MV-4-11 (cell line): ENCODE results near the gene AGPAT3.

Experiments
- DNase-seq: peaks from one replicate; lab custom pipeline; 2025; lab: John Stamatoyannopoulos, UW

AGPAT3 gene

DNA sequence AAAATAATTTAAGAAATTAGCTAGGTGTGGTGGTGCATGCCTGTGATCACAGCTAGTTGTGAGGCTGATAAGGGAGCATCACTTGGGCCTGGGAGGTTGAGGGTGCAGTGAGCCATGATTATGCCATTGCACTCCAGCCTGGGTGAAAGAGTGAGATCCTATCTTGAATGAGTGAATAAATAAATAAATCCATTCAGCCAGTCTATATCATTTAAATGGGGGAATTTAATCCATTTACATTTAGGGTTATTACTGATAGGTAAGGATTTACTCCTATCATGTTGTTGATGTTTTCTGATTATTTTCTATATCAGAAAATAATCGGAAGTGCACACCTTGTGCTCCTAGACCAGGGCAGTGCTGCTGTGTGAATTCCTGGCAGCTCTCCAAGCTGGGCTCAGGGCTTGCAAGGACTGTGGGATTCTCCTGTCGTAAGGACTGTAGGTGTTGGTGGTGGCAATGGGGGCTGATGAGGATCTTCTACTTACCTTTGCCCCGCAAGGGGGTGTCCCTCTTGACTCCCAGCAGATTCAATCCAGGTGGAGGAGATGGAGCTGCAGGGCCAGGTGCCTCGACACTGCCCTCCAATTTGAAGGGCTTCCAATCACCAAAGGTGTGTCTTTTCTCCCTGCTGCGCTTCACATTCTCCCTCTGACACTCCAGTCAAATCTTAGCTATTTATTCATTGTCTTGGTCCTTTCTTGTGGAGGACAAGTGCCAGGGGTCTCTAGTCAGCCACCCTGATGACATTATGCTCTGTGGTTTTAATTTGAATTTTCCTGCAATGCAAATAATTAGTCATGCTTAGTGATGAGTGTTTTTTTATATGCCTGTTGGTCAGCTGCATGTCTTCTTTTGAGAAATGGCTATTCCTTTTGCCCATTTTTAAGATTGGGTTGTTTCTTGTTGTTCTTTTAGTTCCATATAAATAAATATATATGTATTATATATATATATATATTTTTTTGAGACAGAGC lies 133.0 kb downstream of the AGPAT3 start:
- DNase-seq, result no peak

DNA sequence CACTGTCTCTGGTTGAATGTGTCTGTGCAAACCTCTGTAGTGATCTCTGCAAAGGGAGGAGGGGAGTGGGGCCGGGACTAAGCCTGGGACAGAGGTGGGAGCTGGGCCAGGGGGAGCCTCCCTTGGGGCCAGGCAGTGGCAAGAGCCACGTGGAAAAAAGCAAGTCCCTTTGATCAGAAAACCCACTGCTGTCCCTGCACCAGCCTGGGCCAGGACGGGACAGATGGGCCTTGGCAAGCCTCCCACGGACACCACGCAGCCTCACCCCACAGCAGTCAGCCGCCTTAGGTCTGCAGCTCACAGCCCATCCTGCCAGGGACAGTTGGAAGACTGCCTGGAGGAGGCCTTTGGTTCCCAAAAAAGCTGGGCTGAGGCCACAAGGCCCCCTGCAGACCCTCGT lies 135.3 kb downstream of the AGPAT3 start:
- no peak for DNase-seq

- no peak for DNase-seq
These were observed 137.5 kb downstream of the AGPAT3 start for GRCh38 chr21:44002511-44002910.

- DNase-seq, result no peak
These were observed 138.4 kb downstream of the AGPAT3 start for GRCh38 chr21:44003307-44003966.

- DNase-seq, result no peak
These were observed 140.0 kb downstream of the AGPAT3 start for GRCh38 chr21:44005071-44005470.

GRCh38 chr21:44005593-44005992 lies 140.6 kb downstream of the AGPAT3 start:
- no peak for DNase-seq

DNA sequence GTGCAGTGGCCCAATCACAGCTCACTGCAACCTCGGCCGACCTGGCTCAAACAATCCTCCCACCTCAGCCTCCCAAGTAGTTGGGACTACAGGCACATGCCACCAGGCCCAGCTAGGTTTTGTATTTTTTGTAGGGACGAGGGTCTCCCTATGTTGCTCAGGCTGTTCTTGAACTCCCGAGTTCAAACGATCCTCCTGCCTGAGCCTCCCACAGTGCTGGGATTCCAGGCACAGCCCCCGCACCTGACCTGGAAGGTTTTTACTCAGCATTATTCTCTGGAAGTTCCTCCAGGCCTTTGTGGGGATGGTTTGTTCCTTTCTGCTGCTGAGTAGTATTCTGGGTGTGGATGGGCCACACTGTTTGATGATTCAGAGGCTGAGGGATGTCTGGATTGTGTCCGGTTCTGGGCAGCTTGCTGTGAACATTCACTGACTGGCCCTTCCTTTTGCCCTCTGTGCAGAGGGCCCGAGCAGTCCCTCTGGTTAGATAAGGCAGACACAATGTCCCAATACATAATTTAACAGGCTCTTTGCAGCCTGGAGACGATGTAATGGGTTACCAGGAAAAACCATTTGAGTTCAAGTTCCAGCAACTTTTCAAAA lies 141.1 kb downstream of the AGPAT3 start:
- DNase-seq, result no peak

- DNase-seq, result no peak
These were observed 141.6 kb downstream of the AGPAT3 start for GRCh38 chr21:44006656-44007055.

- DNase-seq, result peak; percentile 79
These were observed 145.4 kb downstream of the AGPAT3 start for GRCh38 chr21:44010429-44010828.

GRCh38 chr21:44011123-44011522 lies 146.1 kb downstream of the AGPAT3 start:
- DNase-seq, result no peak

DNA sequence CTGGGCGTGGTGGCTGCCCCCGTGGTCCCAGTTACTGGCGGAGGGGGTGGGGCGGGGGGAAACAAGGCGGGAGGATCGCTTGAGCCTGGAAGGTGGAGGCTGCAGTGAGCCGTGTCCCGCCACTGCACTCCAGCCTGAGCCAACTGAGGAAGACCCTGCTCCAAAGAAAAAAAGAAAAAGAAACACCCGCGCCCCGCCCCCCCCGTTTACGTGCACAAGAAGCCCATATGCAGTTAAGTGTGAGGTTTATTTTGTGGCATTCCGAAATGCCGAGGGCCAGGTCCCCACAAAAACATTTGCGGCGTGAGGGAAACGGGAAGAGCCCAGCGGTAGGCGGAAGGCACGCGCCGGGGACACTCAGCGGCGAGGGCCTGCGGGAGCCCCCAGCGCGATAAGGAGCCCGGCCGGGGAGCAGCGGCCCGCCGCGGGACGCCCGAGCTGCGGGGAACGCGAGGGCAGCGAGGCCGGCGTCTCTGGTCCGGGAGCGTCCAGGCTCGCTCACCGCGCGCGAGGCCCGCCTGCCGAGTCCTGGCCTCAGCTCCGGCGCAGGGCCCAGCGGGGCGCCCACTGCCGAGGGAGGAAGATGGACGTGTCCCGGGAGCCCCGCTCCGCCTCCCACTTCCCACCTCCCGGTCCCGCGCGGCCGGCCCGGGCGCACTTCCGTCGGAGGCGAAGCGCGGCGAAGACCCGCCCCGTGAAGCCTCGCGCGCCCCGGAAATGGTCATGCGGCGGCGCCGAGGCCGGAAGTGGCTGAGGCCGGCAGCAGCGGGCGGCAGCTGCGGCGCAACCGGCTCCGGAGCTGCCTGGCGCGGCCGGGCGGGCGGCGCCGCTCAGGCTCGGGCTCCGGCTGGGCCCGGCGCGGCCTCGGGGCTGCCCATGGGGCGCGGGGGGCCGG lies 146.8 kb downstream of the AGPAT3 start, which contains the start of gene TRAPPC10:
TRAPPC10 (plus strand) TSS at position 731 of the 895 bp plus-strand sequence. CDS start 185 bp downstream, outside the sequence.
- peak; percentile 68 for DNase-seq

DNA sequence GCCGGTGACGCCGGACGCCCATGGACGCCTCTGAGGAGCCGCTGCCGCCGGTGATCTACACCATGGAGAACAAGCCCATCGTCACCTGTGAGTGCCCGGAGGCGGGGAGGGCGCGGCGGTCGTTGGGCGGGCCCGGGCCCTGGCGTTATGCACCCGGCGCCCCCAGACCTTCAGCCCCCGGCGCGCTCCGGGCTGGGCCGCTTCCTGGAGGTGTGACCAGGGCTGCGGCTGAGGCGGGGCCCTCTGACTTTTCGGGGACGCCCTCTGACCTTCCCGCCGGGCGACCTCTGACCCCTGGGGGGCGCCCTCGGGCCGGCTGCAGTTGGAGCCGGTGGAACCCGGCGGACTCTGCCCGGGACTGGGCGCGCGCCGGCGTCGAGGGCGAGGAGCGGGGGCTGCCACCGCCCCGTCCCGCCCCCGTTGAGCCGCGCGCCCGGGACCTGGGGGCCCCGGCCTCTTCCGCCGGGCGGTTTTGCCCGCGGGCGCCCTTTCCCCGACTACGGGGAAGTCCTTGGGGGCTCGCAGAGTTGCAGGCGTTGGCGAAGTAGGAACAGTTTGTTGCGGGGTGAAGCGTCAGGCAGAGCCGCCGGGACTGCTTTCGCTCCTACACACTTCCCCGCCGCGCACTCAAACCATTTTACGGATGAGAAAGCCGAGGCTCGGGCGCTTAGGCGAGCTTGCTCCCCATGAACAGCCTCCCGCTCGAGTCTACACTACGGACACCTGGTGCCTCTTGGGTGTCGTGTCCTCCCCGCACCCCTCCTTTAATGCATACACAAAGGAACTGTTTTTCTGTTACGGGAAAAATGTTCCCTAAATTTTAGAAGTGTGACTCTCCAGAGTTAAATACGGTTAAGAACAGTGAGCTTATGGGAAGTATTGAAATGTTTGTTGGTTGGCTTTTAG lies 147.7 kb downstream of the AGPAT3 start:
- peak; percentile 70 for DNase-seq

DNA sequence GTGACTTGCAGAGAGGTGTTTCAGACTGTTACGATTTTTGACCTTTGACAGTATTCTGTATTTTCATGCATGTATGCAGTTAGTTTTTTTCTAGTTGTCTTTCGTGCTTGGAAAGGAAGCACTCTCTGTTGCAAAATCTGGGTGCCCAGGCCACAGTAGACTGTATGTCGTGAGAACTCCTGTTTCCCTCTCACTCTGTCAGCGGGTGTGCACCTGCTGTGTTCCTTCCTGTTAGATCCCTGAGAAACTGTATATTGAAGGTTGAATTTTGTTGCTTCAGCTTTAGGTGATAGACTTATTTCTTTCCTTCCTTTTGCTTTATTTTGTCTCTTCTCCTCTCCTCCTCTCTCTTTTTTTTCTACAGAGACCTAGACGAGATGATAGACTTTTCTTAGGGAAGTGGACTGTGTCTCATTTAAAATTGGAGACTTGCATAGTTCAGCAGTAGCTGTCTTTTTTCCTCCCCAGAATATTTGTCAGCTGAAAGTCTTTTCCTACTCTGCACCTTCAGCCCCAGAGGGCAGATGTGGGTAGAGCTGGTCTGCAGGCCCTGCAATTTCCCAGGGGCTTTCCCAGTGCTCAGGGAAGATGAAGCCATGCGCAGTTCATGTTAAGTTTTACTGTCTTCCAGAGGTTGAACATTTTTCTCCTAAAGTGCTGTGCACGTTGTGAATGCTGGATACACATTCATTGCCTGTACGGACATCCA lies 148.5 kb downstream of the AGPAT3 start:
- DNase-seq, result peak; percentile 48

DNA sequence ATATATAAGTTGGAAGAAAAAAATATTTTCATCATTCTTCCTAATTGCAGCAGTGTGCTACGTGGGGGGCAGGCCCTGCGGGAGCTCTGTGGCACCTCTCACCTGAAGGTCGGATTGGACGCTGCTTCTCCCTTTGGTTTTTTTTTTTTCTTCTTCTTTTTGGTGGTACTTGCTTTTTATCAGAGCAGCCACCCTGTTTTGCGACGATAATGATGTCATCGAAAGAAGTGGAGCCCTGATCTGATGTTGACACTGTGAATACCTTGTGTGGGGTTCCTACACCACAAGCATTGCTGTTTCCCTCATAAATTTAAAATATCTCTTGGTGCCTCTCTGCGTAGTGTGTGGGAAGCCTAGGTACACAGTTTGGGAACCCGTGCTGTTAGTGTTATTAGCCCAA lies 152.6 kb downstream of the AGPAT3 start:
- DNase-seq, result no peak

- DNase-seq, result no peak
These were observed 153.1 kb downstream of the AGPAT3 start for GRCh38 chr21:44018127-44018526.

DNA sequence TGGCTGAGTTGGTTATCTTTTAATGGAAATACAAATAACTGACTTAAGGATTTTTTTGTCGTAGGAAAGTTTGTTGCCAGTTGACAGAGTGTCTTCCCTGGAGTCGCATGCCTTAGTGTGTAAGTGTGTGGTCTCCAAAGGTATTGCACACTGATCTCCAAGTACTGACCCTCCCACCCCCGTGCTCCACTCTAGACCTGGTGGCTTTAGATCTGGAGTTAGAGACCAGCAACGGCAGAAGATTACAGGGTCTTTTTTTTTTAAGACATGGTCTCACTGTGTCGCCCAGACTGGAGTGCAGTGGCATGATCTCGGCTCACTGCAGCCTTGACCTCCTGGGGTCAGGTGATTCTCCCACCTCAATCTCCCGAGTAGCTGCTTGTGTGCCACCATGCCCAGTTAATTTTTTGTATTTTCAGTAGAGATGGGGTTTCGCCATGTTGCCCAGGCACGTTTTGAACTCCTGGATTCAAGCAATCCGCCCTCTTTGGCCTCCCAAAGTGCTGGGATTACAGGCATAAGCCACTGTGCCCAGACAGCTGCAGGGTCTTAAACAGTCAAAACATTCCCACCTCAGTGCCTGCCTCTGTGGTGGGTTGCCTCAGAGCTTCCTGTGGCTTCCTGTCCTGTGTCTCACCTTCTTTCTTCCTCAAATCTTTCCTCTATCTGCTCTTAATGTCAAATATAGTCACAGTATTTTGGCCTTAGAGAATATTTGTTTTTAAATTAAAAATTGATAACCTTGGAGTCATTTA lies 154.0 kb downstream of the AGPAT3 start:
- DNase-seq, result peak; percentile 26

GRCh38 chr21:44019568-44019958 lies 154.5 kb downstream of the AGPAT3 start:
- no peak for DNase-seq

DNA sequence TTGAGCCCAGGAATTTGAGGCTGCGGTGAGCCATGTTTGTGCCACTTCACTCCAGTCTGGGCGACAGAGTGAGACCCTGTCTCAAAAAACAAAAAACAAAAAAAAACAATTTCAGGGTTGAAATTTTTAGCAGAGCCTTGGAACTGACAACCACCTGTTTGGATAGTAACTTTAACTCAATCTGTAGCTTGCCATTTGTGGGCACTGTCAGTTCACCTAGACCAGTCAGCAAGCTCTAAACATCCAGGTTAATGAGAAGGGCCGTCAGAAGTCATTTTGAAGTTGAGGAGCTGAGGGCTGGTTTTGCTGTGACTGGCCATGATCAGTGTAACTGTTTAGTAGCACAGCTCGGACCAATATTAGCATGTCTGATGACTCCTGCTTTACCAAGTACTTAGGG lies 155.5 kb downstream of the AGPAT3 start:
- DNase-seq, result no peak

GRCh38 chr21:44021064-44021463 lies 156.0 kb downstream of the AGPAT3 start:
- no peak for DNase-seq
